ENCODE data around the gene CCDC40. TPM values are rescaled to one million over a fixed set of nuclear protein-coding genes. Genes with fewer than 3 reads are reported as not detected.

The CCDC40 gene
- total and polyA plus RNA-seq, 3 experiments from 2014 or later, result 3.6 to 4.3 TPM; not detected in 1

DNA sequence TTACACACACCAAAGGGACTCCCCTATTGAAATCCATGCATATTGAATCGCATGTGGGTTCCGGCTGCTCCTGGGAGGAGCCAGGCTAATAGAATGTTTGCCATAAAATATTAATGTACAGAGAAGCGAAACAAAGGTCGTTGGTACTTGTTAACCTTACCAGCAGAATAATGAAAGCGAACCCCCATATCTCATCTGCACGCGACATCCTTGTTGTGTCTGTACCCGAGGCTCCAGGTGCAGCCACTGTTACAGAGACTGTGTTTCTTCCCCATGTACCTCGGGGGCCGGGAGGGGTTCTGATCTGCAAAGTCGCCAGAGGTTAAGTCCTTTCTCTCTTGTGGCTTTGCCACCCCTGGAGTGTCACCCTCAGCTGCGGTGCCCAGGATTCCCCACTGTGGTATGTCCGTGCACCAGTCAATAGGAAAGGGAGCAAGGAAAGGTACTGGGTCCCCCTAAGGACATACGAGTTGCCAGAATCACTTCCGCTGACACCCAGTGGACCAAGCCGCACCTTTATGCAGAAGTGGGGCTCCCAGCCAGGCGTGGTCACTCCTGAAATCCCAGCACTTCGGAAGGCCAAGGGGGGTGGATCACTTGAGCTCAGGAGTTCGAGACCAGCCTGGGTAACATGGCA, 67.1 kb downstream of the CCDC40 start:
- Mint-ChIP-seq H3K27ac (peak overlapping the region in 4 of 8 donors; percentile 10 to 72 (median 36)), H3K4me1 (peaks cover 19 to 35% (median 29%) of the 10 kb centered on the region in 3 donors), H3K9me3 (no peaks in the 10 kb centered on the region), H3K4me3 (peak overlapping the region; percentile 7 to 89 (median 58)), H3K36me3 (peaks cover 0 to 14% (median 2%) of the 10 kb centered on the region in 3 donors), H3K27me3 (no peaks in the 10 kb centered on the region)
- Histone ChIP-seq H3K4me1 (ENCODE audit: insufficient read depth, low read length) (peaks cover 21% of the 10 kb centered on the region), H3K27me3 (ENCODE audit: insufficient read depth, low read length, poor library complexity, severe bottlenecking) (no peaks in the 10 kb centered on the region), H3K36me3 (ENCODE audit: insufficient read depth, low read length) (no peaks in the 10 kb centered on the region), H3K27ac (ENCODE audit: low read depth, low read length) (no peak overlapping the region), H3K9me3 (ENCODE audit: low read length) (no peaks in the 10 kb centered on the region), H3K4me3 (ENCODE audit: low read length) (no peak overlapping the region)
- DNase-seq, result peak in 1 of 5 donors; percentile 41
- CTCF ChIA-PET, result no interaction called here
- POLR2A ChIA-PET, result no interaction called here

DNA sequence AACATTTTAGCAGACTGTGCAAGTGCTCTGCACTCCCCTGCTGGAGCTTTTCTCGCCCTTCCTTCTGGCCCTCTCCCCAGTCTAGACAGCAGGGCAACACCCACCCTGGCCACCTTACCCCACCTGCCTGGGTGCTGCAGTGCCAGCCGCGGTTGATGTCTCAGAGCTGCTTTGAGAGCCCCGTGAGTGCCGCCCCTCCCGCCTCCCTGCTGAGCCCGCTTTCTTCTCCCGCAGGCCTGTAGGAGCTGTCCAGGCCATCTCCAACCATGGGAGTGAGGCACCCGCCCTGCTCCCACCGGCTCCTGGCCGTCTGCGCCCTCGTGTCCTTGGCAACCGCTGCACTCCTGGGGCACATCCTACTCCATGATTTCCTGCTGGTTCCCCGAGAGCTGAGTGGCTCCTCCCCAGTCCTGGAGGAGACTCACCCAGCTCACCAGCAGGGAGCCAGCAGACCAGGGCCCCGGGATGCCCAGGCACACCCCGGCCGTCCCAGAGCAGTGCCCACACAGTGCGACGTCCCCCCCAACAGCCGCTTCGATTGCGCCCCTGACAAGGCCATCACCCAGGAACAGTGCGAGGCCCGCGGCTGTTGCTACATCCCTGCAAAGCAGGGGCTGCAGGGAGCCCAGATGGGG, 68.0 kb downstream of the CCDC40 start:
- Histone ChIP-seq H3K9me3 (ENCODE audit: low read length) (no peaks in the 10 kb centered on the region), H3K4me1 (ENCODE audit: insufficient read depth, low read length) (peaks cover 21% of the 10 kb centered on the region), H3K36me3 (ENCODE audit: insufficient read depth, low read length) (no peaks in the 10 kb centered on the region), H3K27me3 (ENCODE audit: insufficient read depth, low read length, poor library complexity, severe bottlenecking) (no peaks in the 10 kb centered on the region), H3K4me3 (ENCODE audit: low read length) (no peak overlapping the region), H3K27ac (ENCODE audit: low read depth, low read length) (no peak overlapping the region)
- DNase-seq, result no peak
- Mint-ChIP-seq H3K4me3 (peak overlapping the region in 1 of 7 donors; percentile 89), H3K4me1 (peaks cover 19 to 34% (median 29%) of the 10 kb centered on the region in 3 donors), H3K9me3 (no peaks in the 10 kb centered on the region), H3K36me3 (peaks cover 0 to 18% (median 2%) of the 10 kb centered on the region in 3 donors), H3K27ac (peak overlapping the region in 2 of 8 donors; percentile 72 to 90), H3K27me3 (no peaks in the 10 kb centered on the region)
- CTCF ChIA-PET, result no interaction called here
- POLR2A ChIA-PET, result no interaction called here

DNA sequence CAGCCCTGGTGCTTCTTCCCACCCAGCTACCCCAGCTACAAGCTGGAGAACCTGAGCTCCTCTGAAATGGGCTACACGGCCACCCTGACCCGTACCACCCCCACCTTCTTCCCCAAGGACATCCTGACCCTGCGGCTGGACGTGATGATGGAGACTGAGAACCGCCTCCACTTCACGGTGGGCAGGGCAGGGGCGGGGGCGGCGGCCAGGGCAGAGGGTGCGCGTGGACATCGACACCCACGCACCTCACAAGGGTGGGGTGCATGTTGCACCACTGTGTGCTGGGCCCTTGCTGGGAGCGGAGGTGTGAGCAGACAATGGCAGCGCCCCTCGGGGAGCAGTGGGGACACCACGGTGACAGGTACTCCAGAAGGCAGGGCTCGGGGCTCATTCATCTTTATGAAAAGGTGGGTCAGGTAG, 68.5 kb downstream of the CCDC40 start:
- CTCF ChIA-PET, result no interaction called here
- H3K4me3 Mint-ChIP-seq, result peak overlapping the region in 1 of 7 donors; percentile 27

DNA sequence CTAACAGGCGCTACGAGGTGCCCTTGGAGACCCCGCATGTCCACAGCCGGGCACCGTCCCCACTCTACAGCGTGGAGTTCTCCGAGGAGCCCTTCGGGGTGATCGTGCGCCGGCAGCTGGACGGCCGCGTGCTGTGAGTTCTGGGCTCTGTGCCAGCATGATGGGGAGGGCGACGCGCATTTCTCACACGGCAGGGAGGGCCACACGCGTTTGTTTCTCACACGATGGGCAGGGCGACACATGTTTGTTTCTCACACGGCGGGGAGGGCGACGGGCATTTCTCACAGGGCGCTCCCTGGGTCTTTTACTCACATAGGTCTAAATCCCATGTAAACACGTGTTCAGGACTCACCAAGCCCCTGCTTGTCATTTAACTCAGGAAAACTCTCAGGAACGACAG, 69.3 kb downstream of the CCDC40 start:
- no peaks in the 10 kb centered on the region for H3K27me3 Mint-ChIP-seq
- peaks cover 0 to 18% (median 2%) of the 10 kb centered on the region in 3 donors for H3K36me3 Mint-ChIP-seq
- peaks cover 12% of the 10 kb centered on the region for H3K4me1 ChIP-seq (ENCODE audit: insufficient read depth, low read length)
- POLR2A ChIA-PET, result no interaction called here
- H3K36me3 ChIP-seq (ENCODE audit: insufficient read depth, low read length), result no peaks in the 10 kb centered on the region
- H3K4me3 Mint-ChIP-seq, result peak overlapping the region in 1 of 7 donors; percentile 9
- peaks cover 14 to 21% (median 20%) of the 10 kb centered on the region in 3 donors for H3K4me1 Mint-ChIP-seq
- DNase-seq, result no peak
- H3K27ac Mint-ChIP-seq, result peak overlapping the region in 1 of 8 donors; percentile 23
- CTCF ChIA-PET, result no interaction called here
- no peak overlapping the region for H3K4me3 ChIP-seq (ENCODE audit: low read length)
- no peaks in the 10 kb centered on the region for H3K27me3 ChIP-seq (ENCODE audit: insufficient read depth, low read length, poor library complexity, severe bottlenecking)
- H3K27ac ChIP-seq (ENCODE audit: low read depth, low read length), result no peak overlapping the region
- H3K9me3 ChIP-seq (ENCODE audit: low read length), result no peaks in the 10 kb centered on the region
- H3K9me3 Mint-ChIP-seq, result no peaks in the 10 kb centered on the region

More for the DNA sequence above, 68.5 kb downstream of the CCDC40 start:
- DNase-seq, result no peak
- H3K4me3 ChIP-seq (ENCODE audit: low read length), result no peak overlapping the region
- H3K27me3 ChIP-seq (ENCODE audit: insufficient read depth, low read length, poor library complexity, severe bottlenecking), result no peaks in the 10 kb centered on the region
- no peaks in the 10 kb centered on the region for H3K9me3 ChIP-seq (ENCODE audit: low read length)
- no peak overlapping the region for H3K27ac ChIP-seq (ENCODE audit: low read depth, low read length)
- POLR2A ChIA-PET, result no interaction called here
- H3K36me3 ChIP-seq (ENCODE audit: insufficient read depth, low read length), result no peaks in the 10 kb centered on the region
- Mint-ChIP-seq H3K27ac (peak overlapping the region in 1 of 8 donors; percentile 60), H3K9me3 (no peaks in the 10 kb centered on the region), H3K36me3 (peaks cover 0 to 18% (median 2%) of the 10 kb centered on the region in 3 donors), H3K4me1 (peaks cover 19 to 29% (median 28%) of the 10 kb centered on the region in 3 donors), H3K27me3 (no peaks in the 10 kb centered on the region)
- H3K4me1 ChIP-seq (ENCODE audit: insufficient read depth, low read length), result peaks cover 20% of the 10 kb centered on the region

DNA sequence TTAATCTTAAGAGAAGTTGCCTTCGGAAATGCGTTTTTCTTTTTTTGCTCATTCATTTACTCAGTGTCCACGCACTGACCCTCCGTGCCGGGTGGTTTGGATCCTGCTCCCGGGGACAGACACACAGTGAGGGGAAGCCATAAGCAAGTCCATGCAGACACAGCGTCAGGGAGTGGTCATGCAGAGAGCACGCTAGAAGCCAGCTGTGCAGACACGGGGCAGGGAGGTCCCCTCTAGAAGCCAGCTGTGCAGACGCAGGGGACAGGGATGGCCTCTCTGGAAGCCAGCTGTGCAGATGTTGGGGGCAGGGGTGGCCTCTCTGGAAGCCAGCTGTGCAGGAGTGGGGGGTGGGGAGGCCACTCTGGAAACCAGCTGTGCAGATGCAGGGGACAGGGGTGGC, 69.7 kb downstream of the CCDC40 start:
- CTCF ChIA-PET, result no interaction called here
- Histone ChIP-seq H3K27ac (ENCODE audit: low read depth, low read length) (no peak overlapping the region), H3K27me3 (ENCODE audit: insufficient read depth, low read length, poor library complexity, severe bottlenecking) (no peaks in the 10 kb centered on the region), H3K9me3 (ENCODE audit: low read length) (no peaks in the 10 kb centered on the region), H3K36me3 (ENCODE audit: insufficient read depth, low read length) (no peaks in the 10 kb centered on the region), H3K4me3 (ENCODE audit: low read length) (no peak overlapping the region), H3K4me1 (ENCODE audit: insufficient read depth, low read length) (peaks cover 9% of the 10 kb centered on the region)
- peaks cover 0 to 17% (median 2%) of the 10 kb centered on the region in 3 donors for H3K36me3 Mint-ChIP-seq
- H3K9me3 Mint-ChIP-seq, result no peaks in the 10 kb centered on the region
- no peak for DNase-seq
- no peaks in the 10 kb centered on the region for H3K27me3 Mint-ChIP-seq
- POLR2A ChIA-PET, result no interaction called here
- H3K4me1 Mint-ChIP-seq, result peaks cover 12 to 19% (median 18%) of the 10 kb centered on the region in 3 donors
- H3K4me3 Mint-ChIP-seq, result no peak overlapping the region
- peak overlapping the region in 2 of 8 donors; percentile 23 to 47 for H3K27ac Mint-ChIP-seq

DNA sequence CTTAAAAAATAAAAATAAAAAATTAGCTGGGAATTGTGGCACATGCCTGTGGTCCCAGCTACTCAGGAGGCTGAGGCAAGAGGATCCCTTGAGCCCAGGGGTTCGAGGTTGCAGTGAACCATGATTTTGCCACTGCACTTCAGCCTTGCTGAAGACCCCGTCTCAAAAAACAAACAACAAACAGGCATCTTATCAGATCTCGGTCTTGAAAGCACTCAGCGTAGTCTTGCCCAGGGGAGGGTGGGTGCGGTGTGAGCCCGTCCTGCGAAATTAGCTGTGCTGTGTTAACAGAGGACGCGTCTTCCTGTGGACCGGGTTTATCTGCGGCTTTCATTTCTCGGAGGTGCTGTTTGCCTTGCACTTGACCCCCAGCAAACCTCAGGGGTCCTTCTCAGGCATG, 70.3 kb downstream of the CCDC40 start:
- no peak overlapping the region for H3K27ac ChIP-seq (ENCODE audit: low read depth, low read length)
- no peak overlapping the region for H3K4me3 Mint-ChIP-seq
- no peaks in the 10 kb centered on the region for H3K27me3 ChIP-seq (ENCODE audit: insufficient read depth, low read length, poor library complexity, severe bottlenecking)
- H3K36me3 ChIP-seq (ENCODE audit: insufficient read depth, low read length), result no peaks in the 10 kb centered on the region
- DNase-seq, result no peak
- H3K27me3 Mint-ChIP-seq, result no peaks in the 10 kb centered on the region
- ChIA-PET CTCF (no interaction called here), POLR2A (no interaction called here)
- H3K27ac Mint-ChIP-seq, result no peak overlapping the region
- H3K36me3 Mint-ChIP-seq, result peaks cover 0 to 15% (median 2%) of the 10 kb centered on the region in 3 donors
- no peaks in the 10 kb centered on the region for H3K9me3 Mint-ChIP-seq
- H3K4me1 Mint-ChIP-seq, result peaks cover 12 to 19% (median 16%) of the 10 kb centered on the region in 3 donors
- no peaks in the 10 kb centered on the region for H3K9me3 ChIP-seq (ENCODE audit: low read length)
- H3K4me3 ChIP-seq (ENCODE audit: low read length), result no peak overlapping the region
- peaks cover 9% of the 10 kb centered on the region for H3K4me1 ChIP-seq (ENCODE audit: insufficient read depth, low read length)

DNA sequence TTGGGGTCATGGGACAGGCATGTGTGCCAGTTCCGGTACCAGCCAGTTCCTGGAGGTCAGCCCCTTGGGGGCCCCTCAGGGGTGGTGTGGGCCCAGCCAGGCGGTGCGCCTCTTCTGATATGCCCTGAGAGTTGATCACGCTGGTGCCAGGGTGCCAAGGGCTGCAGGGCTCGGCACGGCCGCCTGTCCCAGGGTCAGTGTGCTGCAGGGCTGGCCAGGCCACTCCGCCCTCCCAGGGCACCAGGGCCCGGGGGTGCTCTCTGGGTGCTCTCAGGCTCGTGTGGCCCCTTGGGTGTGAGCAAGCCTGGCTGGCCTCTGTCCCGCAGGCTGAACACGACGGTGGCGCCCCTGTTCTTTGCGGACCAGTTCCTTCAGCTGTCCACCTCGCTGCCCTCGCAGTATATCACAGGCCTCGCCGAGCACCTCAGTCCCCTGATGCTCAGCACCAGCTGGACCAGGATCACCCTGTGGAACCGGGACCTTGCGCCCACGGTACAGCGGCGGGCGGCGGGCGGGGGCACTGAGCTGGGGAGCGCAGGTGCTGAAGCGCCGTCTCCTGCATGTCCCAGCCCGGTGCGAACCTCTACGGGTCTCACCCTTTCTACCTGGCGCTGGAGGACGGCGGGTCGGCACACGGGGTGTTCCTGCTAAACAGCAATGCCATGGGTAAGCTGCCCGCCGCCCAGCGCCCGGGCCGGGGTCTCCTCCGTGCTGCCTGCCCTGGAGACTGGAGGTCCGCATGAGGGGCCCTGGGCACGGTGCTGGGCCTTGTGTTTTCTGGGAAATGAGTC, 71.0 kb downstream of the CCDC40 start:
- Histone ChIP-seq H3K4me3 (ENCODE audit: low read length) (no peak overlapping the region), H3K9me3 (ENCODE audit: low read length) (no peaks in the 10 kb centered on the region), H3K36me3 (ENCODE audit: insufficient read depth, low read length) (no peaks in the 10 kb centered on the region), H3K27me3 (ENCODE audit: insufficient read depth, low read length, poor library complexity, severe bottlenecking) (no peaks in the 10 kb centered on the region), H3K4me1 (ENCODE audit: insufficient read depth, low read length) (peaks cover 3% of the 10 kb centered on the region), H3K27ac (ENCODE audit: low read depth, low read length) (no peak overlapping the region)
- Mint-ChIP-seq H3K4me3 (no peak overlapping the region), H3K4me1 (peaks cover 6 to 12% (median 9%) of the 10 kb centered on the region in 3 donors), H3K27me3 (no peaks in the 10 kb centered on the region), H3K9me3 (no peaks in the 10 kb centered on the region), H3K36me3 (peaks cover 0 to 13% (median 2%) of the 10 kb centered on the region in 3 donors), H3K27ac (no peak overlapping the region)
- ChIA-PET POLR2A (no interaction called here), CTCF (no interaction called here)
- peak in 1 of 5 donors; percentile 44 for DNase-seq

Data from CD8-positive, alpha-beta memory T cell (primary cell).